K562 (cell line): ENCODE results near the gene PRSS50. TPM values are rescaled to one million over a fixed set of nuclear protein-coding genes. Genes with fewer than 3 reads are reported as not detected.

ENCODE experiments used
- CTBP1 ChIP-seq: fragments of 450-650 bp; IDR thresholded peaks from 2 replicates; pipeline ENCODE4 v1.6.1; 2016; ENCODE audit warnings: borderline replicate concordance
- FIP1L1 ChIP-seq: fragments of 200-400 bp; formaldehyde crosslinking; IDR thresholded peaks from 2 replicates; pipeline ENCODE4 v1.6.1; 2018; ENCODE audit warnings: mild to moderate bottlenecking, low read depth, low read length; ENCODE audit not compliant: poor library complexity, severe bottlenecking
- HDAC3 ChIP-seq: fragments of 450-650 bp; IDR thresholded peaks from 2 replicates; pipeline ENCODE4 v1.6.1; 2018; ENCODE audit warnings: borderline replicate concordance, mild to moderate bottlenecking, moderate library complexity; ENCODE audit not compliant: partially characterized antibody
- HNRNPH1 ChIP-seq: fragments of 200-400 bp; formaldehyde crosslinking; optimal IDR thresholded peaks from 2 replicates; pipeline ENCODE3; 2017; ENCODE audit warnings: low read depth, mild to moderate bottlenecking, low read length, moderate library complexity
- HNRNPLL ChIP-seq: fragments of 200-400 bp; formaldehyde crosslinking; IDR thresholded peaks from 2 replicates; pipeline ENCODE4 v1.6.1; 2017; ENCODE audit warnings: low read length, low read depth, mild to moderate bottlenecking; ENCODE audit not compliant: poor library complexity, severe bottlenecking
- L3MBTL2 ChIP-seq: fragments of 450-650 bp; IDR thresholded peaks from 2 replicates; pipeline ENCODE4 v1.6.1; 2016; ENCODE audit warnings: mild to moderate bottlenecking, moderate library complexity
- MNT ChIP-seq, 2 experiments: fragments of 450-650 bp; conservative IDR thresholded peaks; 2 replicates each; pipeline ENCODE4 v1.6.1; 2017; ENCODE audit warnings: mild to moderate bottlenecking in 2 of 2, moderate library complexity in 2 of 2
- SIN3A ChIP-seq, 2 experiments: fragments of 150-350 bp in 1 of 2; IDR thresholded peaks; 2 replicates each; pipeline ENCODE4 v1.6.1; 2011 to 2016; ENCODE audit warnings: borderline replicate concordance in 2 of 2, low read depth in 2 of 2, low read length in 2 of 2, mild to moderate bottlenecking in 2 of 2, moderate library complexity in 2 of 2; ENCODE audit not compliant: control insufficient read depth in 1 of 2
- SMARCB1 ChIP-seq: IDR thresholded peaks from 2 replicates; pipeline ENCODE4 v1.6.1; 2011; ENCODE audit warnings: improper control_type of control experiment, low read depth; ENCODE audit not compliant: insufficient read length
- TEAD1 ChIP-seq, 2 experiments: fragments of 450-650 bp in 1 of 2; sonication (generic) in 1 of 2; formaldehyde crosslinking; IDR thresholded peaks; 2 replicates each; pipeline versions ENCODE4 v1.4.0 to v1.8.0; 2020 to 2022; ENCODE audit warnings: mild to moderate bottlenecking in 2 of 2, missing genetic modification reagents in 1 of 2
- TEAD4 ChIP-seq, 2 experiments: sonication (generic) in 1 of 2; formaldehyde crosslinking in 1 of 2; IDR thresholded peaks; 2 replicates each; pipeline versions ENCODE4 v1.6.1 to v1.8.0; 2012 to 2022; ENCODE audit warnings: borderline replicate concordance in 1 of 2, inconsistent platforms in 1 of 2, low read length in 1 of 2, mild to moderate bottlenecking in 1 of 2, missing genetic modification reagents in 1 of 2
- UBTF ChIP-seq, 2 experiments: IDR thresholded peaks; 2 replicates each; pipeline ENCODE4 v1.6.1; 2012; ENCODE audit warnings: improper control_type of control experiment in 2 of 2, low read depth in 2 of 2, low read length in 2 of 2, borderline replicate concordance in 1 of 2
- ZNF121 ChIP-seq: sonication (generic); formaldehyde crosslinking; conservative IDR thresholded peaks from 2 replicates; pipeline ENCODE4 v1.8.0; 2022; ENCODE audit warnings: missing genetic modification reagents
- polyA plus RNA-seq, 8 experiments: library from polyadenylated mRNA; depleted of rRNA in 4 of 8; stranded (reverse) in 5 of 8; unstranded in 3 of 8; fragments of >200 nt; fragmentation: Nextera tagmentation in 2 of 8; fragmentation: Illumina TruSeq in 1 of 8; extraction: Ambion mirVana in 2 of 8; extraction: Trizol in 1 of 8; gene quantifications; 2 replicates each; pipeline versions ENCODE4 v1.2.1 to v1.2.3, GENCODE V29; 2011 to 2014; ENCODE audit warnings: inconsistent platforms in 1 of 8, missing spikeins in 1 of 8
- total RNA-seq, 7 experiments: library from RNA; depleted of rRNA in 6 of 7; stranded (reverse); fragments of >200 nt in 6 of 7; fragmentation: Illumina TruSeq in 2 of 7; extraction: Trizol in 2 of 7; gene quantifications; 2 replicates each; pipeline versions ENCODE4 v1.2.1 to v1.2.3, GENCODE V29; 2011 to 2021; ENCODE audit warnings: low replicate concordance in 1 of 7

PRSS50 gene
- total and polyA plus RNA-seq, 9 of the 15 experiments (the other 6 are each of a cell fraction or from before 2014, with no cell fraction given): 0.01 TPM; not detected in 8

- no peak for TF ChIP-seq UBTF (IDR thresholded peaks at IDR 0.05; ENCODE audit: borderline replicate concordance in 1 of 2, low read depth in 2 of 2, low read length in 2 of 2)
- TF ChIP-seq ZNF121 (CRISPR knock-in tag): no peak
- TF ChIP-seq HDAC3: no peak
- no peak for TF ChIP-seq SIN3A (IDR thresholded peaks at IDR 0.05; ENCODE audit: borderline replicate concordance in 2 of 2, control insufficient read depth in 1 of 2, low read depth in 2 of 2, low read length in 2 of 2)
- peak; percentile 45; the same call in 1 of the 2 replicates for TF ChIP-seq CTBP1
- no peak for TF ChIP-seq HNRNPLL
- TF ChIP-seq TEAD4 (IDR thresholded peaks at IDR 0.05; ENCODE audit: low read length): no peak
- TF ChIP-seq TEAD4 (CRISPR knock-in tag; IDR thresholded peaks at IDR 0.05; ENCODE audit: borderline replicate concordance): 0 out of 2 replicates have a peak, but pooled peaks have one; percentile 67
- TF ChIP-seq HNRNPH1: no peak
- no peak for TF ChIP-seq SMARCB1
- TF ChIP-seq L3MBTL2: peak; percentile 41; the same call in 1 of the 2 replicates
- TF ChIP-seq FIP1L1: no peak
- TF ChIP-seq MNT (conservative IDR thresholded peaks at IDR 0.05): no peak
- 0 out of 4 replicates have a peak, but pooled peaks of 1 of the 2 experiments have one; percentile 16 for TF ChIP-seq TEAD1 (CRISPR knock-in tag; IDR thresholded peaks at IDR 0.05)
These were observed 24.4 kb downstream of the PRSS50 start, which contains the start of gene ALS2CL (continued) for GRCh38 chr3:46693038-46693891.
